K562 (cell line): ENCODE results near the gene THAP9. TPM values are rescaled to one million over a fixed set of nuclear protein-coding genes. Genes with fewer than 3 reads are reported as not detected.

Source experiments
- DACH1 ChIP-seq: fragments of 450-650 bp; IDR thresholded peaks from 2 replicates; pipeline ENCODE4 v1.6.1; 2018; ENCODE audit not compliant: partially characterized antibody
- FOXM1 ChIP-seq, 2 experiments: fragments of 450-650 bp in 1 of 2; sonication (generic) in 1 of 2; formaldehyde crosslinking in 1 of 2; IDR thresholded peaks; 2 replicates each; pipeline versions ENCODE4 v1.6.1 to v1.9.0; 2017 to 2022; ENCODE audit warnings: low read depth in 2 of 2, mild to moderate bottlenecking in 2 of 2, missing genetic modification reagents in 1 of 2, moderate library complexity in 1 of 2
- GTF2A2 ChIP-seq: IDR thresholded peaks from 2 replicates; pipeline ENCODE4 v1.6.1; 2016; ENCODE audit warnings: mild to moderate bottlenecking, missing genetic modification characterization, missing compliant biosample characterization
- HDAC1 ChIP-seq, 2 experiments: fragments of 450-650 bp; IDR thresholded peaks; 2 replicates each; pipeline ENCODE4 v1.6.1; 2016 to 2017; ENCODE audit warnings: inconsistent platforms in 1 of 2, mild to moderate bottlenecking in 1 of 2, moderate library complexity in 1 of 2
- KAT7 ChIP-seq: sonication (generic); formaldehyde crosslinking; IDR thresholded peaks from 2 replicates; pipeline ENCODE4 v1.8.0; 2022; ENCODE audit warnings: missing genetic modification reagents, mild to moderate bottlenecking, borderline replicate concordance
- LEF1 ChIP-seq: fragments of 450-650 bp; IDR thresholded peaks from 2 replicates; pipeline ENCODE4 v1.6.1; 2016; ENCODE audit warnings: mild to moderate bottlenecking
- MCM3 ChIP-seq: fragments of 450-650 bp; IDR thresholded peaks from 2 replicates; pipeline ENCODE4 v1.6.1; 2016
- MCM7 ChIP-seq, 2 experiments: fragments of 450-650 bp; IDR thresholded peaks; 2 replicates each; pipeline ENCODE4 v1.6.1; 2016 to 2018
- MECOM ChIP-seq: fragments of 250-450 bp; sonication (Bioruptor Pico); IDR thresholded peaks from 2 replicates; pipeline ENCODE4 v1.8.0; 2022; ENCODE audit warnings: inconsistent platforms
- MXI1 ChIP-seq: IDR thresholded peaks from 2 replicates; pipeline ENCODE4 v1.6.1; 2011; ENCODE audit warnings: low read depth, mild to moderate bottlenecking, improper control_type of control experiment, low read length
- NEUROD1 ChIP-seq: fragments of 150-350 bp; IDR thresholded peaks from 2 replicates; pipeline ENCODE4 v1.6.1; 2014; ENCODE audit warnings: borderline replicate concordance, low read length, low read depth; ENCODE audit not compliant: partially characterized antibody
- POLR2AphosphoS5 ChIP-seq: IDR thresholded peaks from 2 replicates; pipeline ENCODE4 v1.6.1; 2011; ENCODE audit warnings: mild to moderate bottlenecking, low read depth, low read length, moderate library complexity; ENCODE audit not compliant: control insufficient read depth, insufficient read depth
- POLR3G ChIP-seq: IDR thresholded peaks from 2 replicates; pipeline ENCODE4 v1.6.1; 2011; ENCODE audit not compliant: insufficient read length, insufficient replicate concordance; ENCODE audit errors: extremely low read depth
- RFX7 ChIP-seq: fragments of 250-450 bp; sonication (Bioruptor Pico); IDR thresholded peaks from 2 replicates; pipeline ENCODE4 v1.5.1; 2021; ENCODE audit warnings: mild to moderate bottlenecking
- SIN3A ChIP-seq, 2 experiments: fragments of 150-350 bp in 1 of 2; IDR thresholded peaks; 2 replicates each; pipeline ENCODE4 v1.6.1; 2011 to 2016; ENCODE audit warnings: borderline replicate concordance in 2 of 2, low read depth in 2 of 2, low read length in 2 of 2, mild to moderate bottlenecking in 2 of 2, moderate library complexity in 2 of 2; ENCODE audit not compliant: control insufficient read depth in 1 of 2
- SPI1 ChIP-seq: IDR thresholded peaks from 2 replicates; pipeline ENCODE4 v1.6.1; 2011; ENCODE audit warnings: low read depth, low read length, control low read depth, borderline replicate concordance
- SRSF3 ChIP-seq: fragments of 200-400 bp; formaldehyde crosslinking; IDR thresholded peaks from 2 replicates; pipeline ENCODE4 v1.6.1; 2016; ENCODE audit warnings: mild to moderate bottlenecking, low read length, moderate library complexity; ENCODE audit not compliant: insufficient read depth
- TCF3 ChIP-seq: sonication (generic); formaldehyde crosslinking; IDR thresholded peaks from 2 replicates; pipeline ENCODE4 v1.4.0; 2020; ENCODE audit warnings: mild to moderate bottlenecking, missing genetic modification reagents
- WHSC1 ChIP-seq: IDR thresholded peaks from one replicate; pipeline ENCODE4 v1.6.1; 2012; ENCODE audit warnings: low read length, control low read depth, inconsistent platforms
- ZC3H4 ChIP-seq: sonication (generic); formaldehyde crosslinking; IDR thresholded peaks from 2 replicates; pipeline ENCODE4 v1.9.0; 2021; ENCODE audit warnings: missing genetic modification reagents, borderline replicate concordance
- ZNF143 ChIP-seq: sonication (generic); formaldehyde crosslinking; IDR thresholded peaks from 2 replicates; pipeline ENCODE4 v1.9.0; 2022; ENCODE audit warnings: mild to moderate bottlenecking, missing genetic modification reagents
- ZNF174 ChIP-seq: fragments of 250-450 bp; sonication (Bioruptor Pico); IDR thresholded peaks from 2 replicates; pipeline ENCODE4 v1.4.0; 2020; ENCODE audit warnings: mild to moderate bottlenecking
- ZNF232 ChIP-seq: sonication (generic); formaldehyde crosslinking; IDR thresholded peaks from 2 replicates; pipeline ENCODE4 v1.8.0; 2022; ENCODE audit warnings: mild to moderate bottlenecking, missing genetic modification reagents
- ZNF263 ChIP-seq: sonication (generic); formaldehyde crosslinking; IDR thresholded peaks from 2 replicates; pipeline ENCODE4 v1.8.0; 2022; ENCODE audit warnings: mild to moderate bottlenecking, missing genetic modification reagents, borderline replicate concordance
- ZNF311 ChIP-seq: fragments of 250-450 bp; sonication (Bioruptor Pico); IDR thresholded peaks from 2 replicates; pipeline ENCODE4 v1.4.0; 2020; ENCODE audit warnings: mild to moderate bottlenecking, moderate library complexity
- ZNF408 ChIP-seq: fragments of 250-450 bp; sonication (Bioruptor Pico); IDR thresholded peaks from 2 replicates; pipeline ENCODE4 v1.4.0; 2020; ENCODE audit warnings: low read depth, mild to moderate bottlenecking, moderate library complexity
- ZNF57 ChIP-seq: fragments of 450-650 bp; formaldehyde crosslinking; IDR thresholded peaks from 2 replicates; pipeline ENCODE4 v1.4.0; 2020; ENCODE audit warnings: mild to moderate bottlenecking, moderate library complexity
- polyA plus RNA-seq, 8 experiments: library from polyadenylated mRNA; depleted of rRNA in 4 of 8; stranded (reverse) in 5 of 8; unstranded in 3 of 8; fragments of >200 nt; fragmentation: Nextera tagmentation in 2 of 8; fragmentation: Illumina TruSeq in 1 of 8; extraction: Ambion mirVana in 2 of 8; extraction: Trizol in 1 of 8; gene quantifications; 2 replicates each; pipeline versions ENCODE4 v1.2.1 to v1.2.3, GENCODE V29; 2011 to 2014; ENCODE audit warnings: inconsistent platforms in 1 of 8, missing spikeins in 1 of 8
- total RNA-seq, 7 experiments: library from RNA; depleted of rRNA in 6 of 7; stranded (reverse); fragments of >200 nt in 6 of 7; fragmentation: Illumina TruSeq in 2 of 7; extraction: Trizol in 2 of 7; gene quantifications; 2 replicates each; pipeline versions ENCODE4 v1.2.1 to v1.2.3, GENCODE V29; 2011 to 2021; ENCODE audit warnings: low replicate concordance in 1 of 7
- TF ChIP-seq, protein P1 (sequence below): fragments of 450-650 bp; IDR thresholded peaks from 2 replicates; pipeline ENCODE4 v1.6.1; 2018; ENCODE audit not compliant: partially characterized antibody
- TF ChIP-seq, protein P2 (sequence below): sonication (generic); formaldehyde crosslinking; IDR thresholded peaks from 2 replicates; pipeline ENCODE4 v1.8.0; 2022; ENCODE audit warnings: mild to moderate bottlenecking, missing genetic modification reagents

THAP9 gene
- total and polyA plus RNA-seq, 9 of the 15 experiments (the other 6 are each of a cell fraction or from before 2014, with no cell fraction given): 3.4 to 7.0 (median 5.4) TPM

GRCh38 chr4:82900066-82900410, 497 bp upstream of the THAP9 start (continued):
- TF ChIP-seq SRSF3 (no peak), DACH1 (no peak), RFX7 (CRISPR knock-in tag) (no peak; the same call in 1 of the 2 replicates), HDAC1 (IDR thresholded peaks at IDR 0.05) (peak in 1 of 2 experiments; percentile 71; a peak in 2 of 4 replicates), WHSC1 (no peak), MCM3 (no peak), FOXM1 (IDR thresholded peaks at IDR 0.05; ENCODE audit: low read depth) (no peak), FOXM1 (CRISPR knock-in tag; IDR thresholded peaks at IDR 0.05; ENCODE audit: low read depth) (no peak), SPI1 (no peak), POLR2AphosphoS5 (no peak), ZNF232 (CRISPR knock-in tag) (no peak), KAT7 (no peak; the same call in 1 of the 2 replicates), LEF1 (no peak; the same call in 1 of the 2 replicates), NEUROD1 (no peak), MXI1 (no peak), MECOM (CRISPR knock-in tag) (no peak), ZNF408 (CRISPR knock-in tag) (no peak), ZNF174 (CRISPR knock-in tag) (no peak), SIN3A (IDR thresholded peaks at IDR 0.05; ENCODE audit: borderline replicate concordance in 2 of 2, control insufficient read depth in 1 of 2, low read depth in 2 of 2, low read length in 2 of 2) (peak; percentile 57 to 65; a peak in 3 of 4 replicates), GTF2A2 (tag) (no peak), ZNF57 (CRISPR knock-in tag) (no peak), MCM7 (IDR thresholded peaks at IDR 0.05) (peak in 1 of 2 experiments; percentile 63; a peak in 1 of 4 replicates), TCF3 (no peak), ZNF263 (CRISPR knock-in tag) (no peak), POLR3G (no peak), ZNF311 (CRISPR knock-in tag) (no peak), ZNF143 (CRISPR knock-in tag) (no peak), ZC3H4 (no peak)
- TF ChIP-seq, protein P1, sequence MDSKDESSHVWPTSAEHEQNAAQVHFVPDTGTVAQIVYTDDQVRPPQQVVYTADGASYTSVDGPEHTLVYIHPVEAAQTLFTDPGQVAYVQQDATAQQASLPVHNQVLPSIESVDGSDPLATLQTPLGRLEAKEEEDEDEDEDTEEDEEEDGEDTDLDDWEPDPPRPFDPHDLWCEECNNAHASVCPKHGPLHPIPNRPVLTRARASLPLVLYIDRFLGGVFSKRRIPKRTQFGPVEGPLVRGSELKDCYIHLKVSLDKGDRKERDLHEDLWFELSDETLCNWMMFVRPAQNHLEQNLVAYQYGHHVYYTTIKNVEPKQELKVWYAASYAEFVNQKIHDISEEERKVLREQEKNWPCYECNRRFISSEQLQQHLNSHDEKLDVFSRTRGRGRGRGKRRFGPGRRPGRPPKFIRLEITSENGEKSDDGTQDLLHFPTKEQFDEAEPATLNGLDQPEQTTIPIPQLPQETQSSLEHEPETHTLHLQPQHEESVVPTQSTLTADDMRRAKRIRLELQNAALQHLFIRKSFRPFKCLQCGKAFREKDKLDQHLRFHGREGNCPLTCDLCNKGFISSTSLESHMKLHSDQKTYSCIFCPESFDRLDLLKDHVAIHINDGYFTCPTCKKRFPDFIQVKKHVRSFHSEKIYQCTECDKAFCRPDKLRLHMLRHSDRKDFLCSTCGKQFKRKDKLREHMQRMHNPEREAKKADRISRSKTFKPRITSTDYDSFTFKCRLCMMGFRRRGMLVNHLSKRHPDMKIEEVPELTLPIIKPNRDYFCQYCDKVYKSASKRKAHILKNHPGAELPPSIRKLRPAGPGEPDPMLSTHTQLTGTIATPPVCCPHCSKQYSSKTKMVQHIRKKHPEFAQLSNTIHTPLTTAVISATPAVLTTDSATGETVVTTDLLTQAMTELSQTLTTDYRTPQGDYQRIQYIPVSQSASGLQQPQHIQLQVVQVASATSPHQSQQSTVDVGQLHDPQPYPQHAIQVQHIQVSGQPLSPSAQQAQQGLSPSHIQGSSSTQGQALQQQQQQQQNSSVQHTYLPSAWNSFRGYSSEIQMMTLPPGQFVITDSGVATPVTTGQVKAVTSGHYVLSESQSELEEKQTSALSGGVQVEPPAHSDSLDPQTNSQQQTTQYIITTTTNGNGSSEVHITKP: no peak
- TF ChIP-seq, protein P2, sequence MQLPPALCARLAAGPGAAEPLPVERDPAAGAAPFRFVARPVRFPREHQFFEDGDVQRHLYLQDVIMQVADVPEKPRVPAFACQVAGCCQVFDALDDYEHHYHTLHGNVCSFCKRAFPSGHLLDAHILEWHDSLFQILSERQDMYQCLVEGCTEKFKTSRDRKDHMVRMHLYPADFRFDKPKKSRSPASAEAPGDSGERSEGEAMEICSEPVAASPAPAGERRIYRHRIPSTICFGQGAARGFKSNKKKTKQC: no peak
